NCI-H2196 treated with DMSO at 0.1 percent for 48 hours (cell line): Measurements from ENCODE around the gene SLC43A3.
"Not testable (repeated sequence)": the region's sequence is repeated elsewhere in the genome, so short reads cannot be mapped to it uniquely, and the experiment has no call there.

Experiments used
- DNase-seq: peaks from one replicate; lab custom pipeline; 2025; ENCODE audit not compliant: unreplicated experiment; lab: John Stamatoyannopoulos, UW

The SLC43A3 gene

DNA sequence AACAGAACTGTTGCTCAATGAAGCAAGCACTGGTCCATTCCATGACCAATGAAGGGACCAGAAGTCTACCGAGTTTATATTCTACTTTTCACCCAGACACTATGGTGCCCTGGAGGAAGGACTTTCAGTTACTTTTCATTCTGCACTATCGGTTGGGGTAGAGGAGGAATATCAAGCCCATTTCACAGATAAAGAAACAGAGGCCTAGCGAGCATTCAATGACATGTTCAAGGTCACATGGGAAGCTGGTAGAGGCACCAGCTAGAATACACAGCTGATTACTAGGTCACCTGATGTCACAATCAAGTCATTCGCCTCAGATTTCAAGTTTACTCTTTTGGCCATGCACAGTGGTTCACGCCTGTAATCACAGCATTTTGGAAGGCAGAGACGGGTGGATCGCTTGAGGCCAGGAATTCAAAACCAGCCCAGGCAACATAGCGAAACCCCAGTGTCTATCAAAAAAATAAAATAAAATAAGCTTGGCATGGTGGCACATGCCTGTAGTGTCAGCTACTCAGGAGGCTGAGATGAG, 18.9 kb downstream of the SLC43A3 start:
- DNase-seq, result no peak

DNA sequence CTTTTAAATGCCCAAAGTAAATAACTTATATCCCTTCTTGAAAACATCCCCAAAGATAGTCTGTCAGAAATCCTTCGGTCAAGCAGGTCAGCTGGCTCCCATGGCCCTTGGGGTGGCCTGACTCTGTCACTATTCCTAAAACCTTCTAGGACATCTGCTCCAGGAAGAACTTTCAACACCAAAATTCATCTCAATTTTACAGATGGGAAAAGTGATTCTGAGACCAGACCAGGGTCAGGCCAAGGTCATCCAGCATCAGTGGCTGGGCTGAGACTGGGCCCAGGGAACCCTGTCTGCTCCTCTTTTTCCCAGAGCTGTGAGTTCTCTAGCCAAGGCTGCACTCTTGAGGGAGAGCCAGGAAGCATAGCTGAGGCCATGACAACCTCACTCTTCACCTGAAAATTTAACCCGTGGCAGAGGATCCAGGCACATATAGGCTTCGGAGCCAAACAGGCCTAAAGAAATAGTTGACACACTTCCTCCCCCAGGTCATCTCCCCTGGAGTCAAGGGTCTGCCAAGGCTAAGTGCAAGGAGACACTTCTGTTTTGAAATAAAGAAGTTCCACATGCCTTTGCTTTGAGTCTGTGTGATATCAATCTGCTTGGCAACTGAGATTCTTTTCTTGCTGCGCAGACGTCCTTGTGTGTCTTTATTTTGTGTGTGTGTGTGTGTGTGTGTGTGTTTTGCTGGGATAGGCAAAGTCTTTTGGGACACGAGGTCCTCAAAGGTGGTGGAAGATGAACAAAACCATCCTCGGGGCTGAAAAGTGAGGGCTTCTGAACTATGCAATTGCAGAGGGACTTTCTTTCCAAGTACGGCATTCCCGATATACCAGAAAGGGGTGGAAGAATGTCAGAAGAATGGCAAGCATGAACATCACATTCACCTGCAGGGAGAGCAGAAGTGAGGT, 19.7 kb downstream of the SLC43A3 start:
- DNase-seq, result no peak

DNA sequence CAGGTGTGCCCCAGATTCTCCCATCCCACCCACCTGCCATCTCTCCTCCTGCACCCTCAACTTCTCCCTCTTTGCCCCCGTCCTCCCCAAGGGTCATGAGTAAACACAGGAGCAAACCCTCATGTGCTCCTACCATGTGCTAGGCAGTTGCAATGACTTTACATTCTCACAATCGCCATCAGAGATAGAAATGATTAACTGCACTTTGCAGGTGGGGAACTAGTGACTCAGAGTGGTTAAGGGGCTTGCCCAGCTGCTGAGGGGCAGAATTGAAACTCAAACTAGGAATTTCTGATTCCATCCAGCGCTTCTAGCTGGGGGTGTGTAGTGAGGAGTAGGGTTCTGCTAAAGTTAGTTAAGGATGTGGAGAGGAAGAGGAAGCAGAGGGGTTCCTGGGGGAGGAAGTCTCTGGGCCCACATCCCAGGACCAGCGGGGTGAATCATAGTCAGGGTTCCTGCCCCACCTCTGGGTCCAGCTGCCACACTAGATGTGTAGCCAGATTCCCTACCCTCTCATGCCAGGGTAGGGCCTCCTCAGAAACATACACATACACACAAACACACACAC, 20.5 kb downstream of the SLC43A3 start:
- DNase-seq, result no peak

DNA sequence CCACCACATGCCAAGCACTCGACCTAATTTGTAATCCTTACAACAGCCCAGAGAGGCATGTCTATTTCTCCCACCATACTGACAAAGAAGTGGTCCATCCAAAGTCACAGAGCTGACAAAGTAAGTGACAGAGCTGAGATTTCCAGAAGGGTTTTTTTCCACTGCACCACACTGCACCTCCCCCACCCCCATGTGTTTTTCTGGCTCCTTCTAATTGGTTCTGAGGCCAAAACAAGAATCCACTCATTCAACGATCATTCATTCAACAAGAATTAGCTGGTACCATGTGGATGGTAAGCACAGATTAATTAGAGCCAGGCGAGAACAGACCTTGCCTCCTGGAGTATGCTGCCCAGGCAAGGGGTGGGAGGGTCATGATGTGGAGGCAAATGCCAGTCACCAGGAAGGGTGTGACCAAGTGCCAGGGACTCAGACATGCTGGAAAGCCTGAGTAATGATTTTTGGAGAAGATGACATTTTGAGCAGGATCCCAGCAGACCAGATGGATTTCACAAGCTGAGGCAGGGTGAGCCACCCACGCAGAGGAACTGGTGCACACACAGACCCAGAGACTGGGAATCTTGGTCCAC, 21.6 kb downstream of the SLC43A3 start:
- no peak for DNase-seq

DNA sequence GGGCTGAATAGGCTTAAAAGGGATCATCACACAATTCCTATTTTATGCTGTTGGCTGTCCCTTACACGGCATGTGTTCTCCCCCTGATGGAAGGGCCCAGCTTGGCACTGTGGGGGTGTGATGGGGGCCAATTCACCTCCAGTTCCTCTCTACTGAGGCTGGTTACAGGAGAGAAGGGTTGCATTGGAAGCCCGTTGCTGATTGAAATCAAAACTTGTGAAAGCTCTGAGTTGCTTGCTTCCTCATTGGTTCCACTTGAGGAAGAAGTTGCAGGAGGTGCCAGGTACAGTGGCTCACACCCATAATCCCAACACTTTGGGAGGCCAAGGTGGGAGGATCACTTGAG, 23.1 kb downstream of the SLC43A3 start:
- DNase-seq, result no peak

DNA sequence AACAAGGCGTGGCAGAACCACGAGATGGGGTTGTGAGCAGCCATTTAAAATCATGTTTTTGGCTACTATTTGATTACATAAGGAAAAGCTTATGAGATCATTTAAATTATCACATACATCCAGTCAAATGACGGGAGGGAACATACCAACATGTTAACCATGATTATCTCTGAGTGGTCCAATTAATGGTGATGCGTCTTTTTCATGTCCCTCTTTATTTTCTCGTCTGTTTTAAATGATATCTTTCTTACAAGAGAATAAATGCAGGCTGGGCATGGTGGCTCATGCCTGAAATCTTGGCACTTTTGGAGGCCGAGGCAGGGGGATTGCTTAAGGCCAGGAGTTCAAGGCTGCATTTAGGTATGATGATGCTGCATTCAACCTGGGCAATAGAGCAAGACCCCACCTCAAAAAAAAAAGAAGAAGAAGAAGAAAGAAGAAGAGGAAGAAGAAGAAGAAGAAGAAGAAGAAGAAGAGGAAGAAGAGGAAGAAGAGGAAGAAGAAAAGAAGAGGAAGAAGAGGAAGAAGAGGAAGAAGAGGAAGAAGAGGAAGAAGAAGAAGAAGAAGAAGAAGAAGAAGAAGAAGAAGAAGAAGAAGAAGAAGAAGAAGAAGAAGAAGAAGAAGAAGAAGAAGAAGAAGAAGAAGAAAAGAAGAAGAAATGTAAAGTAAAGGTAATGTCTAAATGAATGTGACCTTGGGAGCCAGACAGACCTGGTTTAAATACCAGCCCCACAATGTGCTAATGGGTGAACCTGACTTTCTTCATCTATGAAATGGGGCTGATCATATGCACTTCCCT, 23.7 kb downstream of the SLC43A3 start:
- not testable (repeated sequence) for DNase-seq

DNA sequence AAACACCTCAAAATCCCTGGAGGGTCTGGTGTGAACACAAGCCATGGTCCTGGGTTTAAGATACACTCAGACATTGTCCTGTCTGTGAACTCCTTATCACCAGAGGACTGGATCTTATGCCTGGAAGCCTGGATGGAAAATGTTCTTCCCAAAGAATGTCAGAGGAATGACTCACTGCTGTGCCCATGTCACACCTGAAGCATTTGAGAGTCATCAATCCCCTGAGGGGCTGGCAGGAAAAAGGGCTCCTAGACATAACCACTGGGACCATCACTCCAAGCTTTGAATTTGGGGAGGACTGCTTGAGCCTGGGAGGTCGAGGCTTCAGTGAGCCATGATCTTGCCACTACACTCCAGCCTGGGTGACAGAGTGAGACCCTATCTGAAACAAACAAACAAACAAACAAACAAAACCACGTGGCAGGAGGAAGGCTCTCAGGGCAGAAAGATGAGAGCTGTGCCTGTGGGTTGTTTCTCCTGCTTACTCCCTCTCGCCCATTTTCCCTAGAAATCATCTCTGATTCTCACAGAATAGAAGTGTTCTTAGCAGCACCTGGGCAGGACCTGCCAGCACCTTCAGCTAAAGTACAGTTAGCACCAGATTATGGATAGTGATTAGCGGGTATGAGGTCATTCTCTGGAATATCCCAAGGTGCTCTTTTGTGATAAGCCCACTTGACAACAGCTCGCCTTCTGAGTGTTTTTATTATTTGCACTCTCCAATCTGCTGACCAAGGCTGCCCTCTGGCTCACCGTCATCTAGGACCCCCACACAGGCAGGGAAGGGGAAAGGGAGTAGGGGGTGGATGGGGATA, 24.5 kb downstream of the SLC43A3 start:
- DNase-seq, result no peak

DNA sequence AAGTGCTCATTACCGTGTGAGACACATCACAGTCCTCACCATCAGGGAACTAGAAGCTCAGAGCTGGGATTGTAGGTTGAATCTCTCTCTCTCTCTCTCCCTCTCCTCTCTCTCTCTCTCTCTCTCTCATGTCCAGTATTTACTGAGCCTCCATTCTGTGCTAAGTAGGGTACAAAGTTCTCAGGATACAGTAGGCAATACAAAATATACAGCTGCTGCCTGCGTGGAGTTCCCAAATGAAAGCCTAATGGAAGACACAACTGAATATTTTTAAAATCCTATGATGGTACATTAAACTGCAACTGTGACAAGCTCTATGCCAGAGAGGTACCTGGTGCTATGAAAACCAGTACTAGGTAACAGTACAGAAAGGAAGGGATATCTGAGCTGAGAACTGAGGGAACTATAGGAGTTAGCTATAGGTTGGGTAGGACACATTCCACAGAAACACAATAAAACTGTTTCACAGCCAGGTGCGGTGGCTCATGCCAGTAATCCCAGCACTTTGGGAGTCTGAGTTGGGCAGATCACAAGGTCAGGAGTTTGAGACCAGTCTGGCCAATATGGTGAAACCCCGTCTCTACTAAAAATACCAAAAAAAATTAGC, 26.8 kb downstream of the SLC43A3 start:
- DNase-seq, result no peak

DNA sequence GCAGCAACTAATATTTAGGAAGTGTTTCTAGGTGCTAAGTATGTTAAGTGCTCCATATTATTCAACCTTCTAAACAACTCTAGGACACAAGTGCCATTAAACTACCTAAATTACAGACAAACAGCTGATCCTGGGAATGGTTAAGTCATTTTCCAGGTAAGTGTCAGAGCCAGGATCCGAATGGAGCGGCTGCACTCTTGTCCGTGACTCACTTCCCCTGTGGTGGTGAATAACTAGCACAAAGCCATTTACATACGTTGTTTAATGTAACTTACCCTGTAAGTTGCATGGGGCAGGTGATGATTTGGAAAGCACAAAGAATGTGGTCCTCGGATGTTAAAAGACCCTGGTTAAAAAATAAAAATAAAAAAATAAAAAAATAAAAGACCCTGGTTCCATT, 27.7 kb downstream of the SLC43A3 start:
- no peak for DNase-seq

DNA sequence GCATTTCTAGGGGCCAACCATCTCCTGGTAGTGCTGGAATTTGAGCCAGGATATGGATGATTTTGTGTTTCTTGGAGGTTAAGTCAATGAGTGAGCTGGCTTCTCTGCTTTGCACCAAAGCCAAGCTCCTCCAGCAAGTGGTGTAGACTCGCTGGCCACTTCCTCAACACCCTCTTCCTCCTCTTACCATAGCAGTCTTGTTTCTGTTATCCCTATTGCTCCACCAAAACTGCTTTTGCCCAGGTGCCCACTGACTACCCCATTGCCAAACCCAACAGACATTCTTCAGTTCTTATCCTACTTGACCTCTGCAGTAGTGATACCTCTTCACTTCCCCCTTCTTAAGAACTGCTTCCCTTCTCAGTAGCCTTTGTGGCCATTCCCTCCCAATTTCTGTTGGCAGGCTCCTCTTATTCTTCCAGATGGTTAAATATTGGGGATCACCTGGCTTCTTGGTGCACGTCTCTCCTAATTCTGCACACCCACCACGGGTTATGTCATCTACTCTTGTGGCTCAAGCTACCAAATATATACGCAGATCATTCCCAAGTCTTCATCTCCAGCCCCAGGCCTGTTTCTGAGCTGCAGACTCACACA, 29.4 kb downstream of the SLC43A3 start:
- DNase-seq, result no peak

DNA sequence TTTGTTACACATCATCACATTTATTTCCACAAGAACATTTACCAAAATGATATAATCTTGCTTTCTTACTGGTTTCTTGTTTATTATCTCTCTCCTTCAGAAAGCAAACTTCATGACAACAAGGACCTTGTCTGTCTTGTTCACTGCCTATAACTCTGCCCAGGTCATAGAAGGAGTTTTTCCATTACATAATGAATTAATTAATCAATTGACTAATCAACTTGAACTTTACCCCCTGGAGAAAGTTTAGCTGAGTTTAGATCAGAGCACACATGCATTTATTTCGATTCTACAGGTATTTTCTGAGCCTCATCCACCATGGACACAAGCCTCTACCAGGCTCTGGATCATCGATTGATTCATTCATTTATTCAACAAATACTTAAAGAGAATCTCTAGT, 30.2 kb downstream of the SLC43A3 start:
- no peak for DNase-seq

DNA sequence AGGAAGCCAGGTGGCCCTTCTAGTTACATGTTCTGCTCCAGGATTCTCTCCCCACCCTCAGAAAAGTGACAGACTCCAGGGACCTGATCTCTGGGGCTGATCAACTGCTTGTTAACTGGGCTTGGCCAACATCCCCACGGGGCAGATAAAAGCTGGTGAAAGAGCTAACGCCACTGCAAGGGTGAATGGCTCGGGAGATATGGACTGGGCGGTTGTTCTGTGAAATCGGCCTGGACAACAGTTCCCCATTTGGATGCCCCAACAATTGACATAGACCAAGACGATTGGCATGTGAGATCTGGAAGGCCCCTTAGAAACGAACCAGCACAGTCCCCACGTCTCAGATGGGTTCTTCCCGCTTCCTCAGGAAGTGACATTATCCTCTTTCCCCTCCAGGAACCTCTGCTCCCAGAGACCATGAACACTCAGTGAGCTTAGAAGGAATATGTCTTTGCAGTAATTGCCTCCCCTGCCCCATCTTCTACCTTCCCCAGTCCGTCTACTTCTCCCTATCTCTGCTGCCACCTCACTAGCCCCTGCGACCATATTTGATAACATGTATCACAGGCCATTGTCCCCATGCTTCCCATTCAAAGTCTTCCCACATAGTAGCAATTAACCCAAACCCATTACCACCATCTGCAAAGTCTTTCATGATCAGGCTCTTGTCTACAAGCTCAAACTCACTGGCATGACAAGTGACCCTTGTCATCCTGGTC, 30.9 kb downstream of the SLC43A3 start:
- no peak for DNase-seq

DNA sequence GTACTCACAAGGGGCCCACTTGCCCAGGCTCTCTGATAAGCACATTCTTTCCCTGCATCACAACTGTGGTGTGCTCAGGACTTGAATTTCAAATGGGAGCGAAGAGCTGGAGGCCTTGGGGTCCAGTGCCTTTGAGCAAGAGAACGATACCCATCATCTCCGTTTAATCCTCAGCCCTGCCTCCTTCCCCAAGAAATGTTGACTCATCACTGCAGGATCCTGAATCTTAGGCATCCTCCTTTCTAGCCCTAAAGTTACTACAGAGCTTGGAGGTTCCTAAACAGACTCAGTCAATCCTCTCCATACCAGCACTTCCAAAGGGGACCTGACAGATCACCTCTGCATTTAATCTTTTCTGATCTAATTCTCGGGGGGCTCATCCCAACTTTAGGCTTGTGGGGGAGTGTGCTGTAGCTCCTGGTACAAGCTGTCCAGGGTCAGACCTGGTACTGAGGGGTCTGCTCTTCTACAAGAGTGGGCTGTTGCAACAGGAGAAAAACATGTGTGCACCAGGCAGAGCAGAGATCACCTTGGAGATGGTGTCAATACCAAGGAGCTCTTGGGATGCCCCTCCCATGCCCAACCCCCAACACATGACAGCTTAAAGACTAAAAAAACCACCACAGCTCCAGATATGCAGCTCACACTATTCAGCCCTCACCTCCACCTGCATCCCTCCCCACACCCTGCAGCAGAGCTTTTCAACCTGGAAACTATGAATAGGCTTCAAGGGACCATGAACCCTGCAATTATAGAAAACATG, 32.5 kb downstream of the SLC43A3 start:
- no peak for DNase-seq

DNA sequence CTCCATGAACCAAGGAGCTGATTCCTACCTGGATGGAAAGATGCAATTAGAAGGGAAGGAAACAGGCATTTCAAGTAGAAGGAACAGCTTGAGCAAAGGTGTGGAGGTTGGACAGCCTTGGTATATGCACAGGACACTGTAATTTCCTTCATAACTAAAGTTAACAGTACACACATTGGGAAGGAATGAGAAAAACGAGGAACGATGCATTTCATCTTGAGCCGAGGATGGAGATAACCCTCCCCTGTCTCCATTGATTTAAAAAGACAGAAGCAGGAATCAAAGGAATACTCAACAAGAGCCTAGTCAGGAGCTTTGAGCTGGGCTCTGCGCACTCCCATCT, 34.2 kb downstream of the SLC43A3 start:
- DNase-seq, result no peak

DNA sequence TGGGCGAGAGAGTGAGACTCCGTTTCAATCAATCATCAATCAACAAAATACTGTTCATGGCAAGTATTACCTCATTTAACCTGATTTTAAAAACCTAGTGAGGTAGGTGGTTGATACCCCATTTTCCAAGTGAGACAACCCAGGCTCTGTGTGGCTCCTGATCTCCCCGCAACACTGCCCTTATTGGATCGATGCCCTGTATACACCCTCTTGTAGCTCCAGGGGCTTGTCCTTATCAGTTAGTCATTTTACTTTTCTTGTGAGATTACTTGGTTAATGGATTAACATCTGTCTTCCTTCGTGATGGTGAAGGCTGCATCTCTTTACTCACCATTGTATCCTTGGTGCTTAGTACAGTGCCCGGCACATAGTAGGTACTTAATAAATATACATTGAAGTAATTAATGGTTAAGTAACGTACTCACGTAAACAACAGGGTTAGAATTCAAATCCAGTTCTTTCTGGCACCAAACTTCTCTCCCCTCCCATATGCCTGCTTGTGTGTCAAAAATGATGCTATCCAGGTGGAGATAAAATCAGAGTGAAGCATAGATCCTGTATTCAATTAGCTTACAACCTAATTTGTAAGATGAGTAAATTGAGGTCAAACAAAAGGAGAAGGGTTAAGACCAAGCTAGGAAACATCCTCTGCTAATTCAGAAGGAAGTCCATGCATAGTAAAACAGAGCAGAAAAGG, 34.7 kb downstream of the SLC43A3 start:
- no peak for DNase-seq

DNA sequence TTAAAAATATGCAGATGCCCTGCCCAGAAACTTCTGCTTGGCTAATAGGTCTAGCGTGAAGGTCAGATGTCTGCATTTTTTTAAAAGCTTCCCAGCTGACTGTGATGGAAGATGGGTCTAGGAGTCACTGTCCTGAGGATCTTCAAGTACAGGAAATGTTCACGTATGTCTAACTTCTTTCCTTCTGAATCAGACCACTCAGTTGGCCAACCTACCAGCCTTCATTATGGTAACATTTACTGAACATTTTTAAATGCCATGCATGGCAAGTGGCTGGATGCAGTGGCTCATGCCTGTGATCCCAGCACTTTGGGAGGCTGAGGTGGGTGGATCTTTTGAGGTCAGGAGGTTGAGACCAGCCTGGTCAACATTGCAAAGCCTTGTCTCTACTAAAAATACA, 35.4 kb downstream of the SLC43A3 start:
- no peak for DNase-seq

DNA sequence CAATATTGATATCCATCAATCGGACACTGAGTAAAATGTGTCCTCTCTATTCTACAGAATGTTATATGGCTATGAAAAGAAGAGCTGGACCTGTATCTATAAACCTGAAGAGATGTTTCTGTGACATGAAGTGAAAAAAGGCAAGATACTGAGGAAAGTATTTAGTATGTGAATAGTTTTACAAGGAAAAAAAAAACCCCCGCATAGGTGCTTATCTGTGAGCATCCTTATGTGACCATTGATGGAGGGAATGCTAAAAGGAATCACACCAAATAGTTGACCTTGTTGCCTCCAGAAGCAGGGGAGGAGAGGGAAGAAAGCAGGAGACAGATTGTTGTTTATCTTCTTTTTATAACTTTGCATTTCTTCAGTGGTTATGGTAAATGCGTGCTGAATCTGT, 35.8 kb downstream of the SLC43A3 start:
- no peak for DNase-seq

DNA sequence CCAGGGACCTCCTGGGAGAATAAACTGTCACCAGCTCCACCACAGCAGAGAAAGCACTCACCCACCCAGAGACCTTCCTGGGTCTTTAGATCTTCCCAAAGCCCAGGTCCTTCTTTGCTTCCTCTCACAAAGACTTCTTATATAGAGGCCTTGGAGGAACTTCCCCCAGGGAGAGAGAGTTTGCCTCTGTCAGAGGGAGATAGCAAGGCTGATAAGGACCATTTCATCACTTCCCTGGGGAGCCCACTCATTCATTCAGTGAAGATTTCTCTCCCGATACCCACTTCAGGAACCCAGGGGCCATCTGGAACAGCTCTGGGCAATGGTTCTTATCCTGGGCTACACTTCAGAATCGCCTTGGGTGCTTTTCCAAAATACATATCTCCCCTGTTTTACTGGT, 36.4 kb downstream of the SLC43A3 start, which contains the start of gene PRG2:
Gene PRG2 (minus strand): TSS at position 116 of the 400 bp plus-strand sequence. CDS start 706 bp downstream, outside the sequence.
- DNase-seq, result no peak
